GM12873 (cell line): ENCODE results near the gene RASA3.

Source experiments
- CTCF ChIP-seq: IDR thresholded peaks from 2 replicates; pipeline ENCODE4 v1.5.1; 2012; ENCODE audit warnings: low read depth, mild to moderate bottlenecking, moderate library complexity, low read length, control low read depth; ENCODE audit not compliant: insufficient read depth; ENCODE audit errors: missing control alignments

RASA3 gene

GRCh38 chr13:114057166-114058050 lies 75.0 kb downstream of the RASA3 start:
- no peak for TF ChIP-seq CTCF

- TF ChIP-seq CTCF = no peak
Observed at GRCh38 chr13:114056205-114057013, 76.0 kb downstream of the RASA3 start.

- no peak for TF ChIP-seq CTCF
Observed at GRCh38 chr13:114055766-114056165, 76.7 kb downstream of the RASA3 start.

- no peak for TF ChIP-seq CTCF
Observed at GRCh38 chr13:114054830-114055439, 77.5 kb downstream of the RASA3 start.

- TF ChIP-seq CTCF = no peak
Observed at GRCh38 chr13:114054264-114054663, 78.2 kb downstream of the RASA3 start.

- no peak for TF ChIP-seq CTCF
Observed at GRCh38 chr13:114053026-114053425, 79.4 kb downstream of the RASA3 start.
